H1 (cell line): ENCODE data around the gene S100A14. TPM values are rescaled to one million over a fixed set of nuclear protein-coding genes. Genes with fewer than 3 reads are reported as not detected.

ENCODE experiments used
- CTCF ChIA-PET: fragments of 300-600 bp; sonication (Branson Sonifier 250); formaldehyde crosslinking; loops from one replicate; lab custom pipeline; 2021; ENCODE audit not compliant: partially characterized antibody; lab: Charles Lee
- POLR2A ChIA-PET: fragments of 300-600 bp; sonication (Branson Sonifier 250); formaldehyde crosslinking; loops from one replicate; lab custom pipeline; 2021; ENCODE audit warnings: inconsistent platforms; ENCODE audit not compliant: partially characterized antibody; lab: Charles Lee
- DNase-seq, 2 experiments: peaks; one replicate each; pipeline versions ENCODE4 v3.0.0 to v3.0.0-alpha.2; 2010 to 2022; ENCODE audit warnings: low spot score in 2 of 2, low read depth in 1 of 2, mixed read lengths in 1 of 2
- FAIRE-seq: peaks from 2 replicates; lab custom pipeline; 2011; peaks lifted over from hg19 to GRCh38; lab: Jason Lieb, UNC
- H2AFZ ChIP-seq: 2 replicates; pipeline ENCODE4 v1.8.1; 2012; ENCODE audit warnings: low read length, inconsistent platforms
- H2AK5ac ChIP-seq: 2 replicates; pipeline ENCODE4 v1.6.1; 2013; ENCODE audit warnings: low read depth, low read length
- H2BK120ac ChIP-seq: replicated peaks from 2 replicates; pipeline ENCODE3; 2013; ENCODE audit warnings: low read depth, low read length, inconsistent platforms
- H2BK12ac ChIP-seq: 2 replicates; pipeline ENCODE4 v1.6.1; 2013; ENCODE audit warnings: low read depth, low read length
- H2BK15ac ChIP-seq: 2 replicates; pipeline ENCODE4 v1.6.1; 2013; ENCODE audit warnings: low read length
- H2BK20ac ChIP-seq: 2 replicates; pipeline ENCODE4 v1.6.1; 2013; ENCODE audit warnings: low read length
- H2BK5ac ChIP-seq: 2 replicates; pipeline ENCODE4 v1.6.1; 2013; ENCODE audit warnings: low read depth, low read length
- H3K14ac ChIP-seq: 2 replicates; pipeline ENCODE4 v1.6.1; 2013; ENCODE audit warnings: inconsistent platforms; ENCODE audit not compliant: insufficient read length
- H3K18ac ChIP-seq: 2 replicates; pipeline ENCODE4 v1.6.1; 2013; ENCODE audit warnings: low read length; ENCODE audit errors: extremely low read depth
- H3K23ac ChIP-seq: 2 replicates; pipeline ENCODE4 v1.6.1; 2013; ENCODE audit warnings: inconsistent platforms; ENCODE audit not compliant: insufficient read length
- H3K23me2 ChIP-seq: 2 replicates; pipeline ENCODE4 v1.6.1; 2013; ENCODE audit warnings: low read depth, low read length
- H3K27ac ChIP-seq: 2 replicates; pipeline ENCODE4 v1.6.1; 2011; ENCODE audit warnings: low read depth, low read length, inconsistent platforms
- H3K27me3 ChIP-seq, 4 experiments: replicated peaks in 1 of 4; 1 replicate in 1 of 4; 2 replicates in 3 of 4; pipeline versions ENCODE4 v1.6.1 to v1.8.1; 2011 to 2013; ENCODE audit warnings: low read length in 3 of 4, mild to moderate bottlenecking in 3 of 4, inconsistent platforms in 2 of 4, mixed read lengths in 2 of 4, moderate library complexity in 1 of 4; ENCODE audit not compliant: control insufficient read depth in 3 of 4, insufficient read depth in 3 of 4; ENCODE audit errors: extremely low read depth in 1 of 4
- H3K36me3 ChIP-seq, 4 experiments: 2 replicates each; pipeline versions ENCODE4 v1.6.1 to v1.8.1; 2011 to 2013; ENCODE audit warnings: mild to moderate bottlenecking in 4 of 4, low read length in 3 of 4, moderate library complexity in 2 of 4, control low read depth in 1 of 4, inconsistent platforms in 1 of 4; ENCODE audit not compliant: insufficient read depth in 4 of 4, control insufficient read depth in 2 of 4
- H3K4ac ChIP-seq: replicated peaks from 2 replicates; pipeline ENCODE3; 2013; ENCODE audit warnings: low read length, low read depth, mixed read lengths, inconsistent platforms; ENCODE audit not compliant: insufficient read length
- H3K4me1 ChIP-seq, 4 experiments: replicated peaks in 1 of 4; 1 replicate in 1 of 4; 2 replicates in 3 of 4; pipeline versions ENCODE4 v1.6.1 to v1.8.1; 2011 to 2013; ENCODE audit warnings: low read length in 3 of 4, inconsistent platforms in 2 of 4, mixed read lengths in 1 of 4; ENCODE audit not compliant: insufficient read depth in 4 of 4, control insufficient read depth in 3 of 4
- H3K4me2 ChIP-seq, 2 experiments: 2 replicates each; pipeline versions ENCODE4 v1.6.1 to v1.8.1; 2011 to 2013; ENCODE audit warnings: low read depth in 2 of 2, low read length in 2 of 2, control low read depth in 1 of 2, inconsistent platforms in 1 of 2, mild to moderate bottlenecking in 1 of 2; ENCODE audit not compliant: insufficient read depth in 1 of 2
- H3K4me3 ChIP-seq, 4 experiments: fragments of 200-600, 300-600 bp in 1 of 4; sonication (generic), shearing (Covaris generic), sonication (Bioruptor Twin) in 1 of 4; 2 replicates each; pipeline versions ENCODE4 v1.5.1 to v1.8.1; 2011 to 2016; ENCODE audit warnings: low read length in 4 of 4, low read depth in 3 of 4, control low read depth in 2 of 4, inconsistent platforms in 2 of 4, mild to moderate bottlenecking in 2 of 4, mixed read lengths in 1 of 4, moderate library complexity in 1 of 4; ENCODE audit not compliant: insufficient read depth in 2 of 4; ENCODE audit errors: extremely low read depth in 1 of 4
- H3K56ac ChIP-seq: replicated peaks from 2 replicates; pipeline ENCODE3; 2013; ENCODE audit warnings: low read depth, mild to moderate bottlenecking, mixed read lengths, low read length, inconsistent platforms; ENCODE audit not compliant: insufficient read length
- H3K79me1 ChIP-seq: 2 replicates; pipeline ENCODE4 v1.6.1; 2013; ENCODE audit warnings: low read depth, low read length, control low read depth
- H3K79me2 ChIP-seq, 2 experiments: 2 replicates each; pipeline versions ENCODE4 v1.6.1 to v1.8.1; 2012 to 2013; ENCODE audit warnings: low read length in 2 of 2, mild to moderate bottlenecking in 2 of 2, inconsistent platforms in 1 of 2; ENCODE audit not compliant: insufficient read depth in 2 of 2, control insufficient read depth in 1 of 2
- H3K9ac ChIP-seq, 4 experiments: replicated peaks in 1 of 4; 1 replicate in 1 of 4; 2 replicates in 3 of 4; pipeline versions ENCODE4 v1.6.1 to v1.8.1; 2011 to 2013; ENCODE audit warnings: low read depth in 3 of 4, low read length in 3 of 4, control low read depth in 2 of 4, mild to moderate bottlenecking in 2 of 4, moderate library complexity in 2 of 4, inconsistent platforms in 1 of 4; ENCODE audit errors: extremely low read depth in 1 of 4
- H3K9me3 ChIP-seq, 2 experiments: 2 replicates each; pipeline versions ENCODE4 v1.6.1 to v1.8.1; 2012 to 2013; ENCODE audit warnings: mild to moderate bottlenecking in 2 of 2, moderate library complexity in 2 of 2, control low read depth in 1 of 2, inconsistent platforms in 1 of 2, low read depth in 1 of 2, low read length in 1 of 2, mixed read lengths in 1 of 2; ENCODE audit not compliant: insufficient read depth in 2 of 2
- H4K20me1 ChIP-seq, 2 experiments: replicated peaks in 1 of 2; 2 replicates each; pipeline versions ENCODE3 to v1.8.1; 2011 to 2013; ENCODE audit warnings: inconsistent platforms in 2 of 2, low read length in 2 of 2, mild to moderate bottlenecking in 1 of 2; ENCODE audit not compliant: insufficient read depth in 2 of 2, control insufficient read depth in 1 of 2
- H4K5ac ChIP-seq: 2 replicates; pipeline ENCODE4 v1.6.1; 2013; ENCODE audit warnings: low read length, low read depth, mixed read lengths, inconsistent platforms; ENCODE audit not compliant: insufficient read length
- H4K8ac ChIP-seq: 2 replicates; pipeline ENCODE4 v1.8.0; 2013; ENCODE audit warnings: mild to moderate bottlenecking, moderate library complexity, low read length, inconsistent platforms; ENCODE audit not compliant: insufficient read depth; ENCODE audit errors: extremely low read depth
- H4K91ac ChIP-seq: replicated peaks from 2 replicates; pipeline ENCODE3; 2013; ENCODE audit warnings: low read length, mixed read lengths, inconsistent platforms; ENCODE audit not compliant: insufficient read length
- EP300 ChIP-seq, 2 experiments: IDR thresholded peaks; 1 replicate in 1 of 2; 2 replicates in 1 of 2; pipeline ENCODE4 v1.6.1; 2011 to 2012; ENCODE audit warnings: low read depth in 2 of 2, low read length in 2 of 2, mild to moderate bottlenecking in 2 of 2, borderline replicate concordance in 1 of 2, inconsistent platforms in 1 of 2, moderate library complexity in 1 of 2
- SIX5 ChIP-seq: IDR thresholded peaks from 2 replicates; pipeline ENCODE4 v1.6.1; 2011; ENCODE audit warnings: mild to moderate bottlenecking, low read depth, low read length
- WGBS, 2 experiments: shearing (Covaris generic) in 1 of 2; methylation state at CpG; one replicate each; pipeline versions ENCODE4 v1.1.6 to v1.1.7; 2013 to 2015; ENCODE audit warnings: low lambda C conversion rate in 2 of 2, mixed read lengths in 2 of 2, inconsistent platforms in 1 of 2, low coverage in 1 of 2, missing lambda C conversion rate in 1 of 2; ENCODE audit not compliant: insufficient replicate concordance in 2 of 2, insufficient coverage in 1 of 2, insufficient read length in 1 of 2; ENCODE audit errors: extremely low coverage in 1 of 2, missing lambda C conversion rate in 1 of 2; 5-methylcytosine and 5-hydroxymethylcytosine counted together
- polyA plus RNA-seq, 7 experiments: library from polyadenylated mRNA; depleted of rRNA in 3 of 7; stranded (reverse) in 5 of 7; unstranded in 2 of 7; fragments of >200 nt in 5 of 7; fragments of 200-250 nt in 2 of 7; gene quantifications; 1 replicate in 5 of 7; 2 replicates in 1 of 7; 4 replicates in 1 of 7; pipeline versions ENCODE4 v1.2.1 to v1.2.3, GENCODE V29; 2011 to 2013; ENCODE audit warnings: missing spikeins in 2 of 7, mixed read lengths in 2 of 7
- total RNA-seq: library from RNA; stranded (reverse); fragmentation: NEBNext Ultra II Directional; extraction: Animal tissue kit (Norgen Biotek cat#: 25700); gene quantifications from 2 replicates; pipeline ENCODE4 v1.2.1, GENCODE V29; 2021

The S100A14 gene
- total and polyA plus RNA-seq, 2 of the 8 experiments (the other 6 are each of a cell fraction or from before 2014, with no cell fraction given): 1.4 to 5.3 TPM

GRCh38 chr1:153659175-153659534, 43.0 kb upstream of the S100A14 start:
- Histone ChIP-seq H2BK5ac (no peak overlapping the region), H2BK15ac (no peak overlapping the region), H4K8ac (no peak overlapping the region; the same call in 1 of the 2 replicates), H3K4me3 (peak overlapping the region; percentile 71 to 98 (median 90)), H2BK120ac (no peak overlapping the region), H3K79me2 (peaks cover 0 to 11% of the 10 kb centered on the region in 2 experiments; a peak in 2 of 4 replicates), H2BK12ac (no peak overlapping the region), H3K23me2 (no peaks in the 10 kb centered on the region), H3K36me3 (peaks cover 23 to 38% (median 32%) of the 10 kb centered on the region in 4 experiments), H2AFZ (no peak overlapping the region), H3K14ac (no peak overlapping the region), H4K5ac (no peak overlapping the region), H2AK5ac (no peak overlapping the region), H3K18ac (no peak overlapping the region), H2BK20ac (no peak overlapping the region), H3K56ac (no peak overlapping the region), H3K79me1 (peaks cover 5% of the 10 kb centered on the region; the same call in 1 of the 2 replicates), H3K27ac (no peak overlapping the region), H3K23ac (no peak overlapping the region), H3K27me3 (no peaks in the 10 kb centered on the region), H3K9me3 (no peaks in the 10 kb centered on the region), H3K4ac (no peak overlapping the region), H3K9ac (peak overlapping the region; percentile 82 to 88 (median 84); a peak in 5 of 7 replicates), H3K4me2 (peak overlapping the region; percentile 69 to 91), H4K91ac (no peak overlapping the region), H4K20me1 (peaks cover 0 to 8% of the 10 kb centered on the region in 2 experiments), H3K4me1 (peaks cover 0 to 4% (median 2%) of the 10 kb centered on the region in 4 experiments; a peak in 2 of 7 replicates)
- no peak for FAIRE-seq
- no peak for DNase-seq
- WGBS, 2 experiments: 70% methylated on average over 8 of the region's 8 CpGs; no CpG with 5 or more reads in 1 of the 2 experiments
- CTCF ChIA-PET: interaction anchor here (0.6 to 1.7 kb wide), 8 partner anchors 9 to 304 kb away, joined by 3 to 6 read pairs (median 4); partner anchors contain the start of gene S100A13
- no peak for TF ChIP-seq SIX5
- no peak for TF ChIP-seq EP300 (IDR thresholded peaks at IDR 0.05; ENCODE audit: borderline replicate concordance in 1 of 2, low read depth in 2 of 2, low read length in 2 of 2)
- POLR2A ChIA-PET: interaction anchor here (0.6 to 19.8 kb wide), 13 partner anchors 11 to 1856 kb away, joined by 3 to 343 read pairs (median 3); partner anchors contain the start of genes CHTOP, CREB3L4, ILF2 and RPS27
